Activated CD4-positive, alpha-beta T cell treated with anti-CD3 and anti-CD28 coated beads, Interleukin-2, amount 50 U/mL, for 16 hours (primary cell): ENCODE data around the gene FRMD8.

Source experiments
- DNase-seq: peaks from one replicate; pipeline ENCODE4 v3.0.0-alpha.2; 2020

The FRMD8 gene

DNA sequence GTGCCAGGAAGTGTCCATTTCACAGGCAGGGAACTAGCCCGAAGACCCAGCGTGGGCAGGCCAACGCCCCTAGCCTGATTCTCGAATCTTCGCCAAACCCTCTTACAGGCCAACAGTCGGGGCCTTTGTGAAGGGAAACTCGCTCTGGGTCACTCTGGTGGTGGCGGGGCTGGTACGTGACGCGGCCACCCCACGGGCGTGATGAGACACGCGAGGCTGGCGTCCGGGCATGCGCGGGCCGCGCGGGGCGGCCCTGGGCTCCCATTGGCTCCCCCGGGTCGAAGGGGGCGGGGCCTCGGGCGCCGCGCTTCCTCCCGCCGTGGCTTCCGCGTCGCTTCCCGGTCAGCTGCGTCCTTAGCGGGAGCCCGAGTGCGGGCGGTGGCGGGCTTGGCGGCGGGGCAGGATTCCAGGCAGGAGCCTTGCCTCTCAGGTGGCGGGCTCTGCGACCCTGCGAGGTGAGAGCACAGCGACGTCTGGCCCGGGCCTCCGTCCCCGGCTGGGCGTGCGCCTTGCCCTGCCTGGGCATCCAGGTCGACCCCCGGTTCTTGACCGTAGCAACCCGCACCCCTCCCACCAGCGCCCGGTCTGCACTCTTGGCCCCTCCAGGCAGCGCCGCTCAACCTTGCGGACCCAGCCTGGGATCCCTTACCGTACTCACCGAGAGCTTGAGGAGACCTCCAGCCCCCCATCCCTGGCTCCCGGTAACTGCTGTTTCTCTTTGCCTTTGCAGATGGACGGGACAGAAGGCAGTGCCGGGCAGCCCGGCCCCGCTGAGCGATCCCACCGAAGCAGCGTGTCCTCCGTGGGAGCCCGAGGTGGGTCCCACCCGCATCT, at the start of gene FRMD8:
Gene FRMD8, plus strand, starts transcription at position 331 of the 834 bp plus-strand sequence. Its CDS starts 400 bp downstream, at position 731.
- peak; percentile 84 for DNase-seq

DNA sequence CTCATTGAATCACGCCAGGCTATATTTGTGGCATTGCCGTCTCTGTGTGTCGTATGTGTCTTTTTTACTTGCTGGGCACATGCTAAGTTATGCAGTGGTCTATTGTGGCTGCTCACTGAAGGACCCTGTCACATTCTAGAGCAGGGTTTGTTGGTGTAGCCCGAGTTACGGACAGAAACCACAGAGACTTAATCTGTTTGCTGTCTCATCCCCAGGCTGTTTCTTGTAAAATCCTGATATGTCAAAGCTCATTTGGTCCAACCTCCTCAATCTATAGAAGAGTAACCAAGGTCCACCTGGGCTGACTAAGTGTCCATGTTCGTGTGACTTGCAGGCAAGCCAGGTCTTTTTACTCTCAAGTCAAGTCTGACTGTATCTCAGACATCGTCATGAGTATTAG, 47.8 kb upstream of the FRMD8 start:
- DNase-seq = no peak

DNA sequence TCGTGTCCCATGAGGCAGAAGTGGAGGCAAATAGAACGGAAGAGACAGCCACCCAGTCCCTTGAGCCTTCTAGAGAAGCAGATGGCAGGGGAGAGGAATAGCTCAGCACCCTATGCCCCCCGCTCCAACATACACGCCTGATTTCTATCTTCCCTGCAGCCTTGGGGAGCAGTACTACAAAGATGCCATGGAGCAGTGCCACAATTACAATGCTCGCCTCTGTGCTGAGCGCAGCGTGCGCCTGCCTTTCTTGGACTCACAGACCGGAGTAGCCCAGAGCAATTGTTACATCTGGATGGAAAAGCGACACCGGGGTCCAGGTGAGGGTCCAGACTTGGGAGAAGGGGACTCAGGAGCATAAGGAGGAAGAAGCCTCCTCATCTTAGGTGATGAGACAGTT, 46.2 kb upstream of the FRMD8 start:
- no peak for DNase-seq

- DNase-seq = no peak
Observed at GRCh38 chr11:65341856-65342255, 44.6 kb upstream of the FRMD8 start.

GRCh38 chr11:65351511-65351910, 34.9 kb upstream of the FRMD8 start:
- no peak for DNase-seq

- DNase-seq = no peak
Observed at GRCh38 chr11:65352783-65353182, 33.7 kb upstream of the FRMD8 start.

GRCh38 chr11:65353376-65353775, 33.1 kb upstream of the FRMD8 start:
- DNase-seq = no peak

DNA sequence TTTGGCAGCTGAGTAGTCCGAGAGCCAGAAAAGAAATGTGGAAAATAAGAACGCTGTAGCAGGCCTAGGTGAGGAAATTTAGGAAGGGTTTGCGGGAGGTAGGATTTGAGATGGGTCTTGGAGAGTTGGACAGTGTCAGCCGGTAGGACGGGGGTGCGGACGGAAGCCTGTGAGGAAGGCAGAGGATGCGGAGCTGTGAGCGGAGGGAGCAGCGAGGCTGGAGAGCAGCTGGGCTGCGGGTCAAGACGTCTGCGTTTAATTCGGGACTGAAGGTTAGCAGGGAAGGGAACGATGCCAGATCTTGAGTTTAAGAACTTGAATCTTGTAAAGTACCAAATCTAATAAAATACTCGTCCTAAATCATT, 32.6 kb upstream of the FRMD8 start:
- no peak for DNase-seq

DNA sequence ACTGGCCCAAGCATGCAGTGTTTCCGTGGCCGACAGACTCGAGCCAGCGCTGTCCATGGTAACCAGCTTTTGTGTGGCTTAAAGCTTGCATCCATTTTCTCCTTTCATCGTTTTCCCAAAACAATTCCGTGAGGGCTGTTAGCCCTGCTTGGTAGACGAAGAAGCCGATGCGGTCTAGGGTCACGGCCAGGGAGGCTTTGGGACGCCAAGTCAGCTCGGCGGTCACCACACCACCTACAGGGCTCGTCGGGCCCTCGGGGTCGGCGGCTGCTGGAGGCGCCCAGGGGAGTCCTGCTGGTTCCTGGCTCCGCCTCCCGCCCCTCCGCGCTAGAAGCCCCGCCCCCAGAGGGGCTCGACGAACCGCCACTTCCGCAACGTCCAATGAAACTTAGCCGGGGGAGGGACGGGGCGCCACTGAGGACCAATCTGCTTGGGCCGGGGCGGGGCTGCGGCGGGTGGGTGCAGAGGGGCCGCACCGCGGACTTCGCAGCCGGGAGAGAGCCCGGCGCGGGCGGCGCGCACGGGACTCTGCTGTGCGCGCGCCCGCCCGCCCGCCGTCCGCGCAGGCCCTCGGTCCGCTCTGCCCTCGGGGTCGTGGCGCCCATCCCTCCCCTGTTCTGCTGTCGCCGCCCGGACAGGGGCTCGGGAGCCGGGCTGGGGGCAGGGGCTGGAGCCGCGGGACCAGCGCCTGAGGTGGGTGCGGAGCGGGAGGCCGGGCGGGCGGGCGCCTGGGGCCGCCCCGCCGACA, 32.0 kb upstream of the FRMD8 start, which contains the start of gene TIGD3:
Gene TIGD3, plus strand, starts transcription at position 487 of the 748 bp plus-strand sequence. CDS start 1,058 bp downstream, outside the sequence.
- DNase-seq = peak; percentile 97

GRCh38 chr11:65355013-65355775, 31.2 kb upstream of the FRMD8 start:
- peak; percentile 24 for DNase-seq

DNA sequence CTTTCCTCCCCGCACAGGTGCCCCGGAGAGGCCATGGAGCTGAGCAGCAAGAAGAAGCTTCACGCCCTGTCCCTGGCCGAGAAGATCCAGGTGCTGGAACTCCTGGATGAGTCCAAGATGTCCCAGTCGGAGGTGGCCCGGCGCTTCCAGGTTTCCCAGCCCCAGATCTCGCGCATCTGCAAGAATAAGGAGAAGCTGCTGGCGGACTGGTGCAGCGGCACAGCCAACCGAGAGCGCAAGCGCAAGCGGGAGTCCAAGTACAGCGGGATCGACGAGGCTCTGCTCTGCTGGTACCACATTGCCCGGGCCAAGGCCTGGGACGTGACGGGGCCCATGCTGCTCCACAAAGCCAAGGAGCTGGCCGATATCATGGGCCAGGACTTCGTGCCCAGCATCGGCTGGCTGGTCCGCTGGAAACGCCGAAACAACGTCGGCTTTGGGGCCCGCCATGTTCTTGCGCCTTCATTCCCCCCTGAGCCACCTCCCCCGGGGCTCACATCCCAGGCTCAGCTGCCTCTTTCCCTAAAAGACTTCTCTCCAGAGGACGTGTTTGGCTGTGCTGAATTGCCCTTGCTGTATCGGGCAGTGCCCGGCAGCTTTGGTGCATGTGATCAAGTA, 30.6 kb upstream of the FRMD8 start:
- no peak for DNase-seq

GRCh38 chr11:65356394-65356972, 30.0 kb upstream of the FRMD8 start:
- DNase-seq = no peak

GRCh38 chr11:65357856-65358356, 28.5 kb upstream of the FRMD8 start:
- DNase-seq = no peak

DNA sequence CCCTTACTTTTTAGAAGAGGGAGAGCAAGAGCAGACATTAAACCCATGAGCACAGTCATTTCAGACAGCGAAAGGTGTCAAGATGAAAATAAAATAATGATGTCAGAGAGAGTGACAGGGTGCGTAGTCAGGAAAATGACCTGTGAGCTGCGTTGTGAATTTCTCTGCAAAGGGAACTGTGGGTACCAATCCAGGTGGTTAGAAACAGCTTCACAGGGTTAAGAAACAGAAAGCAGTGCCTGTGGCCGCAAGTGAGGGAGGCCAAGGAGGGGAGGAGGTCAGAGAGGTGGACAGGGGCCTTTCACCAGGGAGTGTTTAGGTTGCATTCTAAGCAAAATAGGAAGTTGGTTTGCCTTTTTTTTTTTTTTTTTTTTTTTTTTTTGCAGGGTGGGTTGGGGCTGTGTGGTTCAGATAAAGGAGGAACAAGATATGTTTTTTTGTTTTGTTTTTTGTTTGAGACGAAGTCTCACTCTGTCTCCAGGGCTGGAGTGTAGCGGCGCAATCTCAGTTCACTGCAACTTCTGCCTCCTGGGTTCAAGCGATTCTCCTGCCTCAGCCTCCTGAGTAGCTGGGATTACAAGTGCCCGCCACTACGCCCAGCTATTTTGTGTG, 24.0 kb upstream of the FRMD8 start:
- DNase-seq = peak; percentile 48

- DNase-seq = no peak
Observed at GRCh38 chr11:65362966-65363365, 23.5 kb upstream of the FRMD8 start.

DNA sequence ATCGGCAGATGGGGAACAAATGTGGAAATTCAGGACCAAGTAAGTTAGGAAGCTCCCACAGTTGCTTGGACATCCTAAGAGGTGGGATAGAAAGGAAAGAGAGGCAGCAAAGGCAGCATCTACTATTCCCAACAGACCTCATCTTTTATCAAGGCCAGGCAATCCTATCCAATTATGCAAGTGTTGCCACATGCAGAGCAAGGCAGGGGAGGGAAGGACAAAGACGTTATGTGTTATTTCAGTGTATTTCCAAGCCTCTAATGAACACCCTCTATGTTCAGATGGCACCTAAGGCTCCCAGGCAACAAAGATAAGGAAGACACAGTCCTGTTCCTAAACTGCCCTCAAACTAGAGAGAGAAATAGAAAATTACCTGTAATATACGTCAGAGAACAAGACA, 22.7 kb upstream of the FRMD8 start:
- no peak for DNase-seq

GRCh38 chr11:65366340-65366773, 20.1 kb upstream of the FRMD8 start:
- DNase-seq = peak; percentile 54

GRCh38 chr11:65370659-65371049, 15.8 kb upstream of the FRMD8 start:
- DNase-seq = no peak

GRCh38 chr11:65373839-65374580, 12.4 kb upstream of the FRMD8 start:
- DNase-seq = no peak

DNA sequence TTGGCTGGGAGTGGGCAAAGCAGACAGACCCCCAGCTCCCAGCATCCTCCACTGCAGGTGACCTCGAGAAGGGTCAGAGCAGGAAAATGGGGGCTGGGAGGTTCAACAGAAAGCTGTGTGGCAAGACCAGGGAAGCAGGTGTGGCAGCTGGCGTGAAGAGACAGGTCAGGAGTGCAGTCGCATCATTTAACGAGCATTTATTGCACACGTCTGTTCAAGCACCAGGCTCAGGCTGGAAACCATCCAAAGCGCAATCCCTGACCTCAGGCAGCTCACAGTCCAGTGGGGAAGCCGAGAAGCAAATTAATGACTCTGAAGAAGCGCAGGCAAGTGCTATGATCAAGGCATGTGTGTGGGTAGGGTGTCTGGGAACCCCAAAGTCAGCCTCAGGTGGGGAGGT, 11.4 kb upstream of the FRMD8 start:
- DNase-seq = no peak

DNA sequence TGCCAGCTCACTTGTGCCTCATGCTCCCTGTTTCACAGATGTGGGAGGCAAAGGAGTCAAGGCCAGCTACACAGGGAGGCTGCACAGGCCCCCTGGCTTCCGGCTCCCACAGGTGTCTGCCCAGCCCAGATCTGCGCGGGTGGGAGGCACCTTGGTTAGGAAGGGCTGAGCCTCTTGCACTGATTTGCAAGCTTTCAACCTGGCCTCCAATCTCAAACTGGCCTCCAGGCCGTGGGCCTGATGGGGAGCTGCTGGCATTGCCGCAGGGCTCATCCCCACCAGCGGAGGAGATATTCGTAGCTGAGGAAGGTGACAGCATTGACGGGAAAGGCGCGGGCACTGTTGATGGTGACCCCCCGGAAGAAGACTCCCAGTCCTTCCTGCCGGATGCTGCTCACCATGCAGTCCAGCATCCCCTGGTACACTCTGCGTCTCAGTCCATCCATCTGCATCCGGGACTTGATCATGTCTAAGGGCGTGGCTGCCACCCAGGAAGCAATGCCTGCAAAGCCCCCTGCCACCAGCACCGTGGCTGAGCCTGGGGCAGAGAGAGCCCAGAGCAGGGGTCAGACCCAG, 10.2 kb upstream of the FRMD8 start:
- no peak for DNase-seq
